Measurements from ENCODE around the gene LOXL1. TPM values are rescaled to one million over a fixed set of nuclear protein-coding genes. Genes with fewer than 3 reads are reported as not detected.

LOXL1 gene
- polyA plus RNA-seq, 3 donors, result 0.07 TPM; not detected in 2

GRCh38 chr15:73952913-73953750 lies 26.9 kb downstream of the LOXL1 start:
- Histone ChIP-seq H3K4me2 (replicated peaks; ENCODE audit: extremely low read depth, low read length, poor library complexity, severe bottlenecking) (no peak overlapping the region), H3K36me3 (replicated peaks in 1 of 2; ENCODE audit: control insufficient read depth in 1 of 2, insufficient read depth in 2 of 2, low read length in 2 of 2) (no peaks in the 10 kb centered on the region), H3K27ac (ENCODE audit: low read depth in 1 of 2, low read length in 2 of 2) (no peak overlapping the region), H3K4me3 (replicated peaks in 1 of 3; ENCODE audit: low read depth in 2 of 3, low read length in 3 of 3) (no peak overlapping the region), H3K4me1 (ENCODE audit: control insufficient read depth in 1 of 2, insufficient read depth in 2 of 2, low read length in 2 of 2) (peaks cover 10 to 17% of the 10 kb centered on the region in 2 donors), H3K9me3 (replicated peaks in 1 of 2; ENCODE audit: control insufficient read depth in 1 of 2, insufficient read depth in 1 of 2, low read length in 2 of 2) (no peaks in the 10 kb centered on the region), H3K79me2 (ENCODE audit: insufficient read depth, low read length) (no peaks in the 10 kb centered on the region), H3K27me3 (ENCODE audit: control insufficient read depth in 2 of 2, insufficient read depth in 2 of 2, low read length in 2 of 2) (no peaks in the 10 kb centered on the region), H4K20me1 (ENCODE audit: insufficient read depth, low read length) (no peaks in the 10 kb centered on the region), H2AFZ (ENCODE audit: insufficient read depth, low read depth, low read length, poor library complexity, severe bottlenecking) (no peak overlapping the region), H3K9ac (ENCODE audit: insufficient read depth, low read length, poor library complexity, severe bottlenecking) (no peak overlapping the region)
- Mint-ChIP-seq H3K27me3 (ENCODE audit: low read depth in 3 of 3) (peaks cover 12 to 16% (median 12%) of the 10 kb centered on the region in 3 donors), H3K4me3 (no peak overlapping the region), H3K36me3 (no peaks in the 10 kb centered on the region), H3K9me3 (no peaks in the 10 kb centered on the region), H3K27ac (no peak overlapping the region), H3K4me1 (peaks cover 19% of the 10 kb centered on the region)
- no peak for TF ChIP-seq CTCF (IDR thresholded peaks at IDR 0.05)
- intact Hi-C loops (cut with micrococcal nuclease), result no loop called here
- no peak for DNase-seq
- 96% methylated on average over 8 of the region's 10 CpGs for WGBS (ENCODE audit: insufficient coverage)

GRCh38 chr15:73954188-73955145 lies 28.2 kb downstream of the LOXL1 start:
- H3K36me3 Mint-ChIP-seq, result no peaks in the 10 kb centered on the region
- WGBS (ENCODE audit: insufficient coverage), result 95% methylated on average over 22 of the region's 27 CpGs
- no peak for TF ChIP-seq CTCF (IDR thresholded peaks at IDR 0.05)
- intact Hi-C loops (cut with micrococcal nuclease), result no loop called here
- no peak overlapping the region for H3K27ac Mint-ChIP-seq
- H3K9ac ChIP-seq (ENCODE audit: insufficient read depth, low read length, poor library complexity, severe bottlenecking), result no peak overlapping the region
- H3K27me3 ChIP-seq (ENCODE audit: control insufficient read depth in 2 of 2, insufficient read depth in 2 of 2, low read length in 2 of 2), result no peaks in the 10 kb centered on the region
- no peak overlapping the region for H3K27ac ChIP-seq (ENCODE audit: low read depth in 1 of 2, low read length in 2 of 2)
- H4K20me1 ChIP-seq (ENCODE audit: insufficient read depth, low read length), result no peaks in the 10 kb centered on the region
- H2AFZ ChIP-seq (ENCODE audit: insufficient read depth, low read depth, low read length, poor library complexity, severe bottlenecking), result no peak overlapping the region
- DNase-seq, result no peak
- H3K79me2 ChIP-seq (ENCODE audit: insufficient read depth, low read length), result no peaks in the 10 kb centered on the region
- no peak overlapping the region for H3K4me3 ChIP-seq (replicated peaks in 1 of 3; ENCODE audit: low read depth in 2 of 3, low read length in 3 of 3)
- no peak overlapping the region for H3K4me3 Mint-ChIP-seq
- H3K9me3 Mint-ChIP-seq, result no peaks in the 10 kb centered on the region
- peaks cover 17 to 24% (median 21%) of the 10 kb centered on the region in 3 donors for H3K27me3 Mint-ChIP-seq (ENCODE audit: low read depth in 3 of 3)
- no peaks in the 10 kb centered on the region for H3K9me3 ChIP-seq (replicated peaks in 1 of 2; ENCODE audit: control insufficient read depth in 1 of 2, insufficient read depth in 1 of 2, low read length in 2 of 2)
- no peak overlapping the region for H3K4me2 ChIP-seq (replicated peaks; ENCODE audit: extremely low read depth, low read length, poor library complexity, severe bottlenecking)
- H3K4me1 Mint-ChIP-seq, result peaks cover 27% of the 10 kb centered on the region
- H3K36me3 ChIP-seq (replicated peaks in 1 of 2; ENCODE audit: control insufficient read depth in 1 of 2, insufficient read depth in 2 of 2, low read length in 2 of 2), result no peaks in the 10 kb centered on the region
- H3K4me1 ChIP-seq (ENCODE audit: control insufficient read depth in 1 of 2, insufficient read depth in 2 of 2, low read length in 2 of 2), result peaks cover 10 to 17% of the 10 kb centered on the region in 2 donors

Measured in CD14-positive monocyte (primary cell).